ENCODE measurements around the gene LCE1C.

LCE1C gene

GRCh38 chr1:152759453-152760173, 46.8 kb downstream of the LCE1C start:
- no peak for TF ChIP-seq POU6F1 (CRISPR knock-in tag; IDR thresholded peaks at IDR 0.05; ENCODE audit: borderline replicate concordance, low read depth)
- no peak for TF ChIP-seq RARB (CRISPR knock-in tag; IDR thresholded peaks at IDR 0.05)
- TF ChIP-seq ZFP3 (CRISPR knock-in tag; IDR thresholded peaks at IDR 0.05), result no peak
- TF ChIP-seq TOX (CRISPR knock-in tag; IDR thresholded peaks at IDR 0.05; ENCODE audit: borderline replicate concordance), result no peak
- no peak for TF ChIP-seq TSHZ2 (CRISPR knock-in tag; IDR thresholded peaks at IDR 0.05)
- no peak for TF ChIP-seq ZNF70 (CRISPR knock-in tag; IDR thresholded peaks at IDR 0.05)
- TF ChIP-seq CSRNP3 (CRISPR knock-in tag; IDR thresholded peaks at IDR 0.05), result no peak
- TF ChIP-seq ZC3H10 (CRISPR knock-in tag; IDR thresholded peaks at IDR 0.05), result no peak
- no peak for TF ChIP-seq TCF4 (CRISPR knock-in tag; IDR thresholded peaks at IDR 0.05; ENCODE audit: borderline replicate concordance)
- no peak for TF ChIP-seq CREB5 (CRISPR knock-in tag; IDR thresholded peaks at IDR 0.05; ENCODE audit: low read depth)
- no peak for TF ChIP-seq SNAI2 (CRISPR knock-in tag; IDR thresholded peaks at IDR 0.05)
- ATAC-seq, result no peak

GRCh38 chr1:152758636-152759035, 47.8 kb downstream of the LCE1C start:
- no peak for TF ChIP-seq ISL1 (CRISPR knock-in tag; IDR thresholded peaks at IDR 0.05)
- no peak for TF ChIP-seq RARB (CRISPR knock-in tag; IDR thresholded peaks at IDR 0.05)
- no peak for TF ChIP-seq CREB5 (CRISPR knock-in tag; IDR thresholded peaks at IDR 0.05; ENCODE audit: low read depth)
- TF ChIP-seq ZNF70 (CRISPR knock-in tag; IDR thresholded peaks at IDR 0.05), result no peak
- no peak for TF ChIP-seq CSRNP3 (CRISPR knock-in tag; IDR thresholded peaks at IDR 0.05)
- ATAC-seq, result no peak

- no peak for TF ChIP-seq ISL1 (CRISPR knock-in tag; IDR thresholded peaks at IDR 0.05)
- no peak for TF ChIP-seq ESRRG (CRISPR knock-in tag; IDR thresholded peaks at IDR 0.05)
- no peak for ATAC-seq
These were observed 48.7 kb downstream of the LCE1C start, which contains the start of gene KPRP for GRCh38 chr1:152757747-152758146. Gene KPRP (plus strand): TSS chr1:152758025. CDS start chr1:152759589, 1,564 bp downstream.

- no peak for ATAC-seq
- TF ChIP-seq POU6F1 (CRISPR knock-in tag; IDR thresholded peaks at IDR 0.05; ENCODE audit: borderline replicate concordance, low read depth) (no peak), PPARA (CRISPR knock-in tag; IDR thresholded peaks at IDR 0.05; ENCODE audit: borderline replicate concordance) (no peak), ZNF8 (CRISPR knock-in tag; IDR thresholded peaks at IDR 0.05) (no peak), CSDC2 (CRISPR knock-in tag; IDR thresholded peaks at IDR 0.05) (no peak), TOX (CRISPR knock-in tag; IDR thresholded peaks at IDR 0.05; ENCODE audit: borderline replicate concordance) (no peak), ZFP3 (CRISPR knock-in tag; IDR thresholded peaks at IDR 0.05) (no peak), CREB5 (CRISPR knock-in tag; IDR thresholded peaks at IDR 0.05; ENCODE audit: low read depth) (no peak), TSHZ2 (CRISPR knock-in tag; IDR thresholded peaks at IDR 0.05) (no peak), GLIS3 (CRISPR knock-in tag; IDR thresholded peaks at IDR 0.05) (no peak), ISL1 (CRISPR knock-in tag; IDR thresholded peaks at IDR 0.05) (no peak), ZNF70 (CRISPR knock-in tag; IDR thresholded peaks at IDR 0.05) (no peak)
These were observed 49.6 kb downstream of the LCE1C start for GRCh38 chr1:152756872-152757271.
